Stimulated activated CD4-positive, alpha-beta T cell treated with anti-CD3 and anti-CD28 coated beads, Interleukin-1b, Interleukin-23, amount 100 ng/mL, for 48 hours (primary cell): ENCODE measurements around the gene CNTN5.

Source experiments
- DNase-seq: peaks from one replicate; pipeline ENCODE4 v3.0.0-alpha.2; 2020

The CNTN5 gene

DNA sequence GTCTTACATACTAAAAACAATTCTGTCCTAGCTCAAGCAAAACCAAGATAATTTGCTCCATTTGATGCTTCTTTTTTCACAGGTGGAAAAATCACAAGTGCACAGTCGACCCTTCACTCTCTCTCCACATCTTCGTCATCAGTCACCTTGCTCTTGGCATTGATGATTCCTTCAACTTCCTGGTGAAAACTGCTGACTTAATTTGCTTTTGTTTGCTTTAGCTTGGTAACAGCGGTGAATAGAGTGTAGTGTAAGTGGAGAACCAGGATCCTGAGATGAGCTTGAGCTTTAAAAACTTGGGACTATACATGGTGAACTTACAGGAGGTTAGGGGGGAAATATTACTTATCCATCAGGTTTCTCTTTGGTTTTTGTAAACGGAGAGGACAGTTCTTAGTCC is 1335.3 kb downstream of the CNTN5 start:
- no peak for DNase-seq

DNA sequence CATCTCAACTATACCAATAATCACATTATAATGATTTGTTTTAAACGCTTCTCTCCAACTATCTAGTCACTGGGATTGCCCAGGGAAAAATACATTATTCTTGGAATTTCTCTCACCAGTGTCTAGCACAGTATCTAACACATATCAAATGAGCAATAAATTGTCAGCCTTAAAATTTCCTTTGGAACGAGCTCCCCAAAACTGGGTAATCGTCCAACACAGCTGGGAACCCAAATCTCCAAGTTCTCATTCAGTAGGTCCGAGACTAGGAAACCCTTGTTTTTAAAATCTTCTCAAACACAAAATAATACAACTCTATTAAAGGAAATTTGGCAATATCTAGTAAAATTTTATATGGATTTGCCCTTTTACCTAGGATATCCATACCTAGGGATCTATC is 1338.5 kb downstream of the CNTN5 start:
- DNase-seq: no peak

DNA sequence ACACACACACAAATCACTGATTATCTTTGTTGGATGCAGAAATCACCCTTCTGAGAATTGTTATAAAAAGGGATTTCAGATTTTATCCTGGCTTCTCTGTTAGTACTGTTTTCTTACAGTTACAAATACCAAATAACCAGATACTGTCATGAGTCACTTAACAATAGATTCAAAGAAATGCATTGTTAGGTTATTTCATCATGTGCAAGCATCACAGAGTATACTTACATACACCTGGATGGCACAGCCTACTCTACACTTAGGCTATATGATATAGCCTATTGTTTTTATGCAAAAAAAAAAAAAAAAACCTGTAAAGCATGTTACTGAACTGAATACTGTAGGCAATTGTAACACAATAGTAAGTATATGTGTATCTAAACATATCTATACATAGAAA is 1347.1 kb downstream of the CNTN5 start:
- DNase-seq: no peak

DNA sequence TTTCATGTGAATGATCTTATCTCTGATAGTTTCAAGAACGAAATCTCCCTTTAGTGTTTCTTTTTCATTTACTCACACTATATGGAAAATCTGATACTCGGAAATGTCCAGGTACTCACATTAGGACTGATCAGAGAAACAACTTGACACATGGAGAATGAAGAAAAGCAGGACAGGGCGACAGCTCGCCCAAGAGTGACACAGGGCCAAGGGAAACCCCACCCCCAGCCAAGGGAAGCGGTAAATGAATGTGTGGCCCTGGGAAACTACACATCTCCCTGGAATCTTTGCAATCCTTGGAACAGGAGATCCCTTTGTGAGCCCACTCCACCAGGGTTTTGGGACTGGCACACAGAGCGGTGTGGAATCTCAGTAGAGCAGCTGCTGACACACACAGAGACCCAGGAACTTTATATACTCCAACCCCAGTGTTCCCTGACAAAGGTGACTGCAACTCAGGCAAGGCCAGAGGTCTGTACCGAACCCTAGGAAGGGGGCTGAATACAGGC is 1362.7 kb downstream of the CNTN5 start:
- DNase-seq: no peak

DNA sequence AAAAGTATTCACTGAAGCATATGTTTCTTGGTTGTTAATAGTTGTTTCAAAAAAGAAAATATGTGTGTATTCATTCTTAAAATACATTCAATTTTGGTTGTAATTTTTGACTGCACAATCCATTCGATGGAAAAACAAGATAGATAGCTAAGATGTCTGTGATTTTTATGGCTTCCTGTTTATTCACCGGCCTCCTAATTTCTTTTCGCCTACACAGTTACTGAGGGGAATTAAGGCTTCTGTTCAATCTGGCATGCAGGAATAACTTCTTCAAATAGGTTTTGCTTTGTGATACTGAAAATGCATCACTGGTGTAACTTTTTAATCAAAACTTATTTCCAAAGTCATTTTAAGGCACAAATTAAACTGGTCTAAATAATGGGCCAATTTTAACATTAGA is 1375.5 kb downstream of the CNTN5 start:
- DNase-seq: no peak

DNA sequence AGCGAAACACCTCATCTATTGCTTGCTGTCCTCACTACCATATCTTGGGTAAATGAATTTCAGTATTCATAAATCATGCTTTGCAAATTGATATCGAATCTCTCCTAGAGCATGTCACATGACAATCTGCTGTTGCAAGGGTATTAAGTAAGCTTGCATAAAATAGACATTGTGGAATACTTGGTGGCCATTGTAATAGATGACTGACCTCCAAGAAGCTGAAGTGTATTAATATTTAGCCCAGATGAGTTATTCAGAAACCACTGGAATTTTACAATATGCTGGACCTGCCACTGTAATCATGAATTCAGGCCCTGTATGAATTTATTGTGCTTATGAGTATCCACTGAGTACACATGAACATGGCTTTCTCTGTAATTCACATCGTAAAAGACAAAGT is 1376.7 kb downstream of the CNTN5 start:
- DNase-seq: no peak

DNA sequence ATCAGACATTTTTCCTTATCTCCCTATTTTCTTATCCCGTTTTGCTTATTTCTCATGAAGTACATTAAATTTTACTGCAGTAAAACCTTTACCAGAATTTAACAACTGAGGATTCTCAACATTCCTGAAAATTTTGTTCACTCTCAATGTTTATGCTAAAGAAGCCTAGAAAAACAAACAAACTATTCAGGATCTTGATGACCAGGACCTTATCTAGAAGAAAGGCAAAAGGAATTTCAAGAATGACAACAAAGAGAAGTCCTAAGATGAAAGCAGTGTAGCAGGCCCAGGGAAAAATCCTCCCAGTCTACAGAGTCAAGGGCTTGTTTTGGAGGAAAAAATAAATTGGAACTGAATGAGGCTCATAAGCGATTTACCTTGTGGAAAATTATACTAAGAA is 1383.1 kb downstream of the CNTN5 start:
- DNase-seq: no peak

DNA sequence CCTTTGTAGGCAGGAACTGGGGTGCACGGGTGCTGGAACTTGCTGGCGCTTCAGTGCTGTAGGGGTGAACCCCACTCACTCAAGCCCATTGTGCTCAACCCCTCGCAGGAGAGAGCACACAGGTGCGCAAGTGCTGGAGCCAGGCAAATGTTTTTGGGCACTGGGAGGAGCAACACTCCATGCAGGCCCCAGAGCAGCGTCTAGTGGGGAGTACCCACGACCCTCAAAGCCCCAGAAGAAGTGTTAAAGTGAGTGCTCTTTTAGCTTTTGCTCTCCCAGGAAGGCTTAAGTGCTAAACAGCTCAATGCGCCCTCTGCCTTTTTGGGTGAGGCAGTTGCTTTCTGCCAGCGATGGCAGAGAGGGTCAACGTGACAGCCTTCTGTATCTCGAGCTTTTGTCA is 1384.2 kb downstream of the CNTN5 start:
- DNase-seq: no peak
